HG02678 (cell line): ENCODE data around the gene GSTM3.
"Not testable (repeated sequence)": the region's sequence is repeated elsewhere in the genome, so short reads cannot be mapped to it uniquely, and the experiment has no call there.

Experiments used
- ATAC-seq: cut with Tn5 transposase; IDR thresholded peaks from one replicate; pipeline ENCODE4 v1.9.1; 2021; ENCODE audit warnings: mild to moderate bottlenecking, moderate library complexity; ENCODE audit not compliant: unreplicated experiment

GSTM3 gene

DNA sequence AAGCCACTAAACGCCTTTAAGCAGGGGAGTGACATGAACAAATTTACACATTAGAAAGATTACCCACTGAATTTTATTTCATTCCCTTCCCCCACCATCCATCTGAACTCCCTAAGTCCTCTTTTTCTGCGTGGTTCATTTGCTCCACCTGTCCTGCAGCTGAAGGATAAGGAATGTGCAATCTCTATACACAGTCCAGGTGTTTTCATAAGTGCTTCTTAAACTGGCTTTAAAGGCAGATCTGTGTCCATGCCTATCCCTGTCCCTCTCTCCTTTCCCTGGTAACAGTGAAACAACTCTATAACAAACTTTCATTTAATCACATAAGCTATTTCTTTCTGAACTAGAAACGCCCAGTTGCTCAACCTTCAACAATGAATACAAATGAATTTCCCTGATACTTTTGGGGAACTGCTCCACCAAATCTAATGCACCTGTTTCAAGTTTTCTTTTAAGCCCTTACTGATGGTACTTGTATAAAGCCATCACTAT, 8.4 kb downstream of the GSTM3 start:
- ATAC-seq: no peak

GRCh38 chr1:109730666-109731065, 10.2 kb downstream of the GSTM3 start:
- ATAC-seq: no peak

DNA sequence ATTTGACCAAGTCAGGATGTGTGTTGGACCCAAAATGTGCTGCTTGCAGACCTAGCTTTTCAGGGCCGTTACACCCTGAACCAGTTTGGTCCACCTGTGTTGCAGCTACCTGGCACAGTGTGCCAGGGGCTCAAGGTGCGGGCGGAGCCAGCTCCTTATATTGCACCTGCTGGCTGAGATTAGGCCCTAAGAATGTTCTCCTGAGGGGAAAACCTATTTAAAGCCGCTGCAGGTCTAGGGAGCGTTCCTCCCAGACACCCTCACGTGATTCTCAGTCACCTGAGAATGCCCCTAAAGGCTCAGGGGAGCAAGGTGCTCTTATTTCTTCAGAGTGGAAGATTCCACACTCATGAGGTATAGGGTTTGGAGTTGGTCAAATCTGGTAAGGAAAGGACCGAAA, 12.0 kb downstream of the GSTM3 start:
- no peak for ATAC-seq

DNA sequence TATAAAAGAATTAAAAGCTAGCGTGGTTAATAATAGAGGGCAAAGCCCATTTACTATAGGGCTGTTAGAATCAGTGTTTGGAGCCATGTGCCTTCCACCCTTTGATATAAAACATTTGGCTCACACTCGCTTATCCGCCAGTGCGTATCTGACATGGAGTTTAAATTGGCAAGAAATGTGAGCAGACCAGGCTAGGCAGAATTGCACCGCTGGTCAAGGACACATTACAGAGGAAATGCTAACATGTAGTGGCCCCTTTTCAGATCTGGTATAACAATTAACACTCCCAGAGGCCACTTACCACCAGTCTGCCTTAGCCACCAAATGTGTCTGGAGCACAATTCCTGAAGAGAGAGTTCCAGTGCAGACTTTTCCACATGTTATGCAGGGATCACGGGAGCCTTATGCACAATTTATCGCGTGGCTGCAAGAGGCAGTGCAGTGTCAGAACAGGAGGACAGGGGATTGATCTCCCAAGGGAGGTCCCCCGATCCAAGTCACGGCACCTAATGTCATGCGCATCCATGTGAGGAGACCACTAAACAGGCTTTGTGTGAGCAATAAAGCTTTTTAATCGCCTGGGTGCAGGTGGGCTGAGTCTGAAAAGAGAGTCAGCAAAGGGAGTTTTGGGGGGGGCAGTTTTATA, 14.0 kb downstream of the GSTM3 start:
- no peak for ATAC-seq

DNA sequence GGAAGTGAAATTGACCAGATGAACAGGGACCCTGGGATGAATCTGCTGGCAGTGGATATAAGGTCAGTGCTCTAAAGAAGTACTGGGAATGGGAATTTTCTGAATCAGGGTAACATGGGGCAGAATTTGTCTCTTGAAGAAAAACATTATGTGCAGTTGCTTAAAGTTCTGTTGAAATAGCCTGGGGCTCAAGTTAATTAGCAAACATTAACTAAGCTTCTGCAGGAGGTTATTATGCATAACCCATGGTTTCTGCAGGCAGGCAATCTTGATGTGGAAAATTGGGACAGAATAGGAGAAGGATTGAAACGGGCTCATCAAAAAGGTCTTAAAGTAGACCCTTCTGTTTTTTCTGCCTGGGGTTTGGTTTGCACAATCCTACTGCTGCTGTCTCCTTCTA, 14.8 kb downstream of the GSTM3 start:
- no peak for ATAC-seq

DNA sequence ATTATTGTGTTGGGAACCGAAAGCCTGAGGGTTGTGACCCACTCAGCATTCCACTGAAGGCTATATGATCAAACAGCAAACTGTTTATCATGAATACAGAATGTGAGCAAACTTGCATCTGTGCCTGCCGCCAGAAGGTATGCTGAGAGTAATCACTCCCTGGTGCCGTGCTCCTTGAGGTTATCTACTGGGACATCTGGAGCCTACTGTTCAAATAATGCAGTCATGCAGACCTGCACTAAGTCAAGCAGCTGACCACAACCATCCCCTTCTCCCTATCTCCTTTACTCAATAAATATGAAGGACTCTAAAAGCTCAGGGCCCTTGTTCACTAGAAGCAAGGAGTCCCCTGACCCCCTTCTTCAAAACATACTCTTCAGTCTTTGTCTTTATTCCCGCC, 15.3 kb downstream of the GSTM3 start:
- ATAC-seq: no peak

GRCh38 chr1:109724933-109725332, 15.9 kb downstream of the GSTM3 start:
- ATAC-seq: no peak

GRCh38 chr1:109722908-109723691, 17.7 kb downstream of the GSTM3 start:
- no peak for ATAC-seq

- no peak for ATAC-seq
Observed at GRCh38 chr1:109721971-109722370, 18.9 kb downstream of the GSTM3 start.

- ATAC-seq: no peak
Observed at GRCh38 chr1:109721042-109721441, 19.8 kb downstream of the GSTM3 start.

DNA sequence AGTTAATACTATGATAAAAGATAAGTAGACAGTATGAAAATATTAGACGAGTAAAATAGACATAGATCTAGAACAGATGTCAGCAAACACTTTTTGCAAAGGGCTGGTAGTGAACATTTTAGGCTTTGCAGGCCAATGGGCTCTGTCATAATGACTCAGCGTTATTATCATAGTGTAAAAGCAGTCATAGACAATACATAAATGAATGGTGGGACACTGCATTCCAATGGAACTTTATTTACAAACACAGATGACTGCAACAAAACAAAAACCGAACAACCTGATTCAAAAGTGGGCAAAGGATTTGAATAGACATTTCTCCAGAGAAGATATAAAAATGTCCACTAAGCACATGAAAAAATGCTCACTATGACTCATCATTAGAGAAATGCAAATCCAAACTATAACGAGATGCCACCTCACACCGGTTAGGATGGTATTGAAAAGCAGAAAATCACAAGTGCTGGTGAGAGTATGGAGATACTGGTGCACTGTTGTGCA, 21.5 kb downstream of the GSTM3 start:
- no peak for ATAC-seq

- ATAC-seq: no peak
Observed at GRCh38 chr1:109718495-109718894, 22.3 kb downstream of the GSTM3 start.

- no peak for ATAC-seq
Observed at GRCh38 chr1:109717729-109718128, 23.1 kb downstream of the GSTM3 start.

GRCh38 chr1:109716570-109717090, 24.2 kb downstream of the GSTM3 start:
- no peak for ATAC-seq

DNA sequence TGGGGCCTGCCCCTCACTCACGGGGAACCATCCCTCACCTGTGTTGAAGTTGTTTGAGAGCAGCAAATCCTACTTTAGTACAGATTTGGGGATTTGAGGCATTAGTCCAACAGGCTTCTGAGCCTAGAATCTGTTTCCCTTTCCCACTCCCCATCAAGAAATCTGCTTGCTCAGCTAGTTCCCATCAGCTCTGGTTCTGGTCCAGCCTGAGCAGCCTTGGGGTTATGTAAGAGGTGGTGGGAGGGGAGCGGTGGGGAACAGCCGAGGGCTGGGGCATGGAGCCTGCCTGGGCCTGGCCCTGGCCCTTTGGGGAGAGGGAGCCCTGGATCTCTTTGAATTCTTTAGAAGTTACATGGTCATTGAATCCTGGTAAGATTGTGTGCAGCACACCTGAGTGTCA, 24.7 kb downstream of the GSTM3 start:
- no peak for ATAC-seq

- ATAC-seq: no peak
Observed at GRCh38 chr1:109714661-109715372, 26.0 kb downstream of the GSTM3 start.

DNA sequence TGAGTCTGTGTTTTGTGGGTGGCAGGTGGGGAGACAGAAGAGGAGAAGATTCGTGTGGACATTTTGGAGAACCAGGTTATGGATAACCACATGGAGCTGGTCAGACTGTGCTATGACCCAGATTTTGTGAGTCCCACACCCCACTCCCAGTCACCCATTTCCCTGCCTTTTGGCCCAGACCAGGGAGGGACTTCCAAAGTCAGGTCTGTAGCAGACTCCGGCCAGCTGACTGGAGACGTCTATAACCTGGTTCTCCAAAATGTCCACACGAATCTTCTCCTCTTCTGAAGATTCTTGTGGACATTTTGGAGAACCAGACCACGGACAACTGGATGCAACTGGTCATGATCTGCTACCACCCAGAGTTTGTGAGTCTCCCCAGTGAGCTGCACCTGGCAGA, 27.2 kb downstream of the GSTM3 start:
- ATAC-seq: no peak

DNA sequence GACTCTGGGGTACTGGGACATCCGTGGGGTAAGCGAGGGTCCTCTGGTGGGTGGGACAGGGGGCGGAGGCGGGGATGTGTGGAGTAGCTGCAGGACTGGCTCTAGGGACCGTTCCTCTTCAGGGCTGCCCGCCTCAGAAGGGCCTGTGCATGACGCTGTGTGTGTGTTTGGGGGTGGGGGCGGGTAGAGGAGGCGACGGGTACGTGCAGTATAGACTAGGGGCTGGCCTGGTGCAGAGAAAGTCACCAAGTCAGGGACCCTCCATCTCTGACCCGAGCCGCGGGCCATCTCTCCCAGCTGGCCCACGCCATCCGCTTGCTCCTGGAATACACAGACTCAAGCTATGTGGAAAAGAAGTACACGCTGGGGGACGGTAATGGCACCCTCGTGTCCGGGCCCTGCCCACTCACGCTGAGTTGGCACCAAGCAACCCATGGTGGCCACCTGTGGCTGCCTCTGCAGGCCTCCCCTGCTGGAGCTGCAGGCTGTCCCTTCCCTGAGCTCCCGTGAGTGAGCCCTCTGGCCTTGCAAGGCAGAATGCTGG, 28.4 kb downstream of the GSTM3 start:
- no peak for ATAC-seq

- not testable (repeated sequence) for ATAC-seq
Observed at GRCh38 chr1:109711593-109712320, 29.1 kb downstream of the GSTM3 start, which contains the start of gene GSTM5. Gene GSTM5 (plus strand): TSS chr1:109712251. CDS start chr1:109712313, 62 bp downstream.

GRCh38 chr1:109709822-109710221, 31.0 kb downstream of the GSTM3 start:
- not testable (repeated sequence) for ATAC-seq
